NB4 (cell line): Measurements from ENCODE around the gene S100PBP.

Experiments used
- DNase-seq: peaks from one replicate; pipeline ENCODE4 v3.0.0; 2010; ENCODE audit warnings: low read depth
- H3K4me3 ChIP-seq: one replicate; pipeline ENCODE4 v1.5.1; 2011; ENCODE audit warnings: mild to moderate bottlenecking, low read depth, low read length, moderate library complexity
- CTCF ChIP-seq: IDR thresholded peaks from one replicate; pipeline ENCODE4 v1.5.1; 2012; ENCODE audit warnings: low read depth, low read length
- MAX ChIP-seq: IDR thresholded peaks from 2 replicates; pipeline ENCODE4 v1.6.1; 2011; ENCODE audit warnings: low read depth, low read length
- MYC ChIP-seq: IDR thresholded peaks from 2 replicates; pipeline ENCODE4 v1.6.1; 2011; ENCODE audit warnings: low read depth, low read length
- POLR2A ChIP-seq: IDR thresholded peaks from 2 replicates; pipeline ENCODE4 v1.6.1; 2011; ENCODE audit warnings: mild to moderate bottlenecking; ENCODE audit not compliant: insufficient read length; ENCODE audit errors: extremely low read depth

S100PBP gene

GRCh38 chr1:32878183-32878582 is 60.7 kb downstream of the S100PBP start:
- no peak overlapping the region for H3K4me3 ChIP-seq
- DNase-seq = no peak
- TF ChIP-seq MYC = no peak
- no peak for TF ChIP-seq CTCF
- TF ChIP-seq MAX = no peak
- no peak for TF ChIP-seq POLR2A

GRCh38 chr1:32878637-32879041 is 61.2 kb downstream of the S100PBP start:
- H3K4me3 ChIP-seq = no peak overlapping the region
- no peak for TF ChIP-seq CTCF
- no peak for TF ChIP-seq MAX
- TF ChIP-seq MYC = no peak
- no peak for DNase-seq

GRCh38 chr1:32881291-32881690 is 63.8 kb downstream of the S100PBP start:
- no peak for TF ChIP-seq MAX
- no peak for TF ChIP-seq CTCF
- TF ChIP-seq POLR2A = no peak
- TF ChIP-seq MYC = no peak
- H3K4me3 ChIP-seq = no peak overlapping the region
- no peak for DNase-seq

GRCh38 chr1:32881871-32882850 is 64.7 kb downstream of the S100PBP start:
- TF ChIP-seq MAX (no peak), CTCF (no peak), POLR2A (no peak), MYC (no peak)
- no peak for DNase-seq
- no peak overlapping the region for H3K4me3 ChIP-seq

- no peak for TF ChIP-seq POLR2A
- no peak for TF ChIP-seq MAX
- TF ChIP-seq CTCF = no peak
- TF ChIP-seq MYC = no peak
- no peak overlapping the region for H3K4me3 ChIP-seq
- DNase-seq = no peak
These were observed 66.0 kb downstream of the S100PBP start for GRCh38 chr1:32883338-32884031.
